Measurements from ENCODE around the gene HIF1AN.

HIF1AN gene

GRCh38 chr10:100575585-100576281 is 40.0 kb downstream of the HIF1AN start:
- Histone ChIP-seq H3K9ac (ENCODE audit: low read depth, low read length) (no peak overlapping the region), H3K9me3 (ENCODE audit: insufficient read depth, low read length, severe bottlenecking) (no peaks in the 10 kb centered on the region), H3K27ac (ENCODE audit: low read length) (no peak overlapping the region), H4K20me1 (ENCODE audit: insufficient read depth, low read length) (no peaks in the 10 kb centered on the region), H3K4me2 (ENCODE audit: insufficient read depth, low read length) (no peak overlapping the region), H3K36me3 (ENCODE audit: insufficient read depth, low read length) (no peaks in the 10 kb centered on the region), H3K27me3 (ENCODE audit: insufficient read depth, low read length, poor library complexity) (peaks cover 7% of the 10 kb centered on the region), H3K79me2 (ENCODE audit: insufficient read depth, low read length) (no peaks in the 10 kb centered on the region), H3K4me3 (ENCODE audit: low read depth in 1 of 2, low read length in 2 of 2) (no peak overlapping the region), H3K4me1 (ENCODE audit: insufficient read depth, low read length) (no peaks in the 10 kb centered on the region), H2AFZ (ENCODE audit: low read depth, low read length) (no peak overlapping the region)
- no peak for TF ChIP-seq EZH2 (IDR thresholded peaks at IDR 0.05; ENCODE audit: borderline replicate concordance, low read depth, low read length, severe bottlenecking)
- no peak for TF ChIP-seq CTCF (IDR thresholded peaks at IDR 0.05; ENCODE audit: borderline replicate concordance, extremely low read depth, low read length, poor library complexity, severe bottlenecking)
- ATAC-seq (ENCODE audit: insufficient read depth, low read depth) (no peak), DNase-seq (no peak)

GRCh38 chr10:100576282-100576635 is 40.5 kb downstream of the HIF1AN start:
- Histone ChIP-seq H3K27me3 (ENCODE audit: insufficient read depth, low read length, poor library complexity) (peaks cover 7% of the 10 kb centered on the region), H3K27ac (ENCODE audit: low read length) (no peak overlapping the region), H2AFZ (ENCODE audit: low read depth, low read length) (no peak overlapping the region), H3K9me3 (ENCODE audit: insufficient read depth, low read length, severe bottlenecking) (no peaks in the 10 kb centered on the region), H3K4me2 (ENCODE audit: insufficient read depth, low read length) (no peak overlapping the region), H4K20me1 (ENCODE audit: insufficient read depth, low read length) (no peaks in the 10 kb centered on the region), H3K4me1 (ENCODE audit: insufficient read depth, low read length) (no peaks in the 10 kb centered on the region), H3K79me2 (ENCODE audit: insufficient read depth, low read length) (no peaks in the 10 kb centered on the region), H3K4me3 (ENCODE audit: low read depth in 1 of 2, low read length in 2 of 2) (no peak overlapping the region), H3K9ac (ENCODE audit: low read depth, low read length) (no peak overlapping the region), H3K36me3 (ENCODE audit: insufficient read depth, low read length) (no peaks in the 10 kb centered on the region)
- TF ChIP-seq EZH2 (IDR thresholded peaks at IDR 0.05; ENCODE audit: borderline replicate concordance, low read depth, low read length, severe bottlenecking) (no peak), CTCF (IDR thresholded peaks at IDR 0.05; ENCODE audit: borderline replicate concordance, extremely low read depth, low read length, poor library complexity, severe bottlenecking) (no peak)
- no peak for DNase-seq
- ATAC-seq (ENCODE audit: insufficient read depth, low read depth): no peak

GRCh38 chr10:100579261-100580090 is 43.7 kb downstream of the HIF1AN start:
- Histone ChIP-seq H4K20me1 (ENCODE audit: insufficient read depth, low read length) (no peaks in the 10 kb centered on the region), H3K4me1 (ENCODE audit: insufficient read depth, low read length) (no peaks in the 10 kb centered on the region), H3K79me2 (ENCODE audit: insufficient read depth, low read length) (no peaks in the 10 kb centered on the region), H3K27ac (ENCODE audit: low read length) (no peak overlapping the region), H3K9ac (ENCODE audit: low read depth, low read length) (no peak overlapping the region), H3K9me3 (ENCODE audit: insufficient read depth, low read length, severe bottlenecking) (no peaks in the 10 kb centered on the region), H3K4me2 (ENCODE audit: insufficient read depth, low read length) (no peak overlapping the region), H3K36me3 (ENCODE audit: insufficient read depth, low read length) (no peaks in the 10 kb centered on the region), H2AFZ (ENCODE audit: low read depth, low read length) (no peak overlapping the region), H3K4me3 (ENCODE audit: low read depth in 1 of 2, low read length in 2 of 2) (no peak overlapping the region), H3K27me3 (ENCODE audit: insufficient read depth, low read length, poor library complexity) (peaks cover 7% of the 10 kb centered on the region)
- TF ChIP-seq EZH2 (IDR thresholded peaks at IDR 0.05; ENCODE audit: borderline replicate concordance, low read depth, low read length, severe bottlenecking): no peak
- no peak for TF ChIP-seq CTCF (IDR thresholded peaks at IDR 0.05; ENCODE audit: borderline replicate concordance, extremely low read depth, low read length, poor library complexity, severe bottlenecking)
- no peak for DNase-seq
- no peak for ATAC-seq (ENCODE audit: insufficient read depth, low read depth)

All from DND-41 (cell line).